ENCODE measurements around the gene IMMP2L. TPM values are rescaled to one million over a fixed set of nuclear protein-coding genes. Genes with fewer than 3 reads are reported as not detected.

Gene IMMP2L
- total and polyA plus RNA-seq, 2 of the 8 experiments (the other 6 are each of a cell fraction or from before 2014, with no cell fraction given) = 2.3 to 10.1 TPM

- Histone ChIP-seq H2BK15ac (ENCODE audit: low read length) (no peak overlapping the region), H3K79me1 (ENCODE audit: low read depth, low read length) (no peaks in the 10 kb centered on the region), H3K14ac (ENCODE audit: insufficient read length) (no peak overlapping the region), H3K4me3 (ENCODE audit: extremely low read depth in 1 of 4, insufficient read depth in 2 of 4, low read depth in 3 of 4, low read length in 4 of 4) (no peak overlapping the region), H3K18ac (ENCODE audit: extremely low read depth, low read length) (no peak overlapping the region), H3K27ac (ENCODE audit: low read depth, low read length) (no peak overlapping the region), H4K8ac (ENCODE audit: extremely low read depth, insufficient read depth, low read length) (no peak overlapping the region), H3K79me2 (ENCODE audit: control insufficient read depth in 1 of 2, insufficient read depth in 2 of 2, low read length in 2 of 2) (no peaks in the 10 kb centered on the region), H4K91ac (replicated peaks; ENCODE audit: insufficient read length, low read length) (no peak overlapping the region), H2BK20ac (ENCODE audit: low read length) (no peak overlapping the region), H3K56ac (replicated peaks; ENCODE audit: insufficient read length, low read depth, low read length) (no peak overlapping the region), H2BK120ac (replicated peaks; ENCODE audit: low read depth, low read length) (no peak overlapping the region), H2AK5ac (ENCODE audit: low read depth, low read length) (no peak overlapping the region), H4K20me1 (replicated peaks in 1 of 2; ENCODE audit: control insufficient read depth in 1 of 2, insufficient read depth in 2 of 2, low read length in 2 of 2) (no peaks in the 10 kb centered on the region), H3K23me2 (ENCODE audit: low read depth, low read length) (no peaks in the 10 kb centered on the region), H3K9ac (replicated peaks in 1 of 4; ENCODE audit: extremely low read depth in 1 of 4, low read depth in 3 of 4, low read length in 3 of 4) (no peak overlapping the region), H3K4ac (replicated peaks; ENCODE audit: insufficient read length, low read depth, low read length) (no peak overlapping the region), H3K4me1 (replicated peaks in 1 of 4; ENCODE audit: control insufficient read depth in 3 of 4, insufficient read depth in 4 of 4, low read length in 3 of 4) (no peaks in the 10 kb centered on the region; a peak in 1 of 7 replicates), H2BK12ac (ENCODE audit: low read depth, low read length) (no peak overlapping the region), H3K36me3 (ENCODE audit: control insufficient read depth in 2 of 4, insufficient read depth in 4 of 4, low read length in 3 of 4) (no peaks in the 10 kb centered on the region), H2AFZ (ENCODE audit: low read length) (no peak overlapping the region), H3K4me2 (ENCODE audit: insufficient read depth in 1 of 2, low read depth in 2 of 2, low read length in 2 of 2) (no peak overlapping the region), H3K27me3 (replicated peaks in 1 of 4; ENCODE audit: control insufficient read depth in 3 of 4, extremely low read depth in 1 of 4, insufficient read depth in 3 of 4, low read length in 3 of 4) (no peaks in the 10 kb centered on the region), H3K9me3 (ENCODE audit: insufficient read depth in 2 of 2, low read depth in 1 of 2, low read length in 1 of 2) (no peaks in the 10 kb centered on the region), H2BK5ac (ENCODE audit: low read depth, low read length) (no peak overlapping the region), H3K23ac (ENCODE audit: insufficient read length) (no peak overlapping the region), H4K5ac (ENCODE audit: insufficient read length, low read depth, low read length) (no peak overlapping the region)
- CTCF ChIA-PET (ENCODE audit: partially characterized antibody) = interaction anchor here (0.8 kb wide), 1 partner anchor 92 kb away, joined by 3 read pairs; no protein-coding TSS in a partner anchor
- no peak for DNase-seq (ENCODE audit: low read depth in 1 of 2, low spot score in 2 of 2)
- FAIRE-seq = no peak
- POLR2A ChIA-PET (ENCODE audit: partially characterized antibody) = no interaction called here
- TF ChIP-seq SUZ12 (IDR thresholded peaks at IDR 0.05; ENCODE audit: low read length) (no peak), TEAD4 (IDR thresholded peaks at IDR 0.05; ENCODE audit: low read depth, low read length) (no peak), SAP30 (IDR thresholded peaks at IDR 0.05; ENCODE audit: insufficient read depth, insufficient replicate concordance, low read length) (no peak), FOSL1 (IDR thresholded peaks at IDR 0.05; ENCODE audit: insufficient read depth, low read depth, low read length) (no peak), MAFK (IDR thresholded peaks at IDR 0.05; ENCODE audit: low read depth, low read length) (no peak), TCF12 (IDR thresholded peaks at IDR 0.05; ENCODE audit: low read depth, low read length) (no peak), CTCF (IDR thresholded peaks at IDR 0.05; ENCODE audit: control extremely low read depth in 1 of 3, insufficient read depth in 1 of 3, low read depth in 1 of 3, low read length in 3 of 3) (no peak), BACH1 (IDR thresholded peaks at IDR 0.05; ENCODE audit: low read length) (no peak), HDAC6 (IDR thresholded peaks at IDR 0.05; ENCODE audit: low read depth, low read length) (no peak), JUN (IDR thresholded peaks at IDR 0.05; ENCODE audit: low read depth, low read length) (no peak), ASH2L (IDR thresholded peaks at IDR 0.05; ENCODE audit: low read length) (no peak), GTF2F1 (IDR thresholded peaks at IDR 0.05; ENCODE audit: borderline replicate concordance, low read depth, low read length) (no peak), CBX8 (IDR thresholded peaks at IDR 0.05; ENCODE audit: borderline replicate concordance, low read depth, low read length) (no peak)
Measured at GRCh38 chr7:110921595-110922151, 640.6 kb downstream of the IMMP2L start.

All from H1 (cell line).